Measurements from ENCODE around the gene ABI3BP. TPM values are rescaled to one million over a fixed set of nuclear protein-coding genes. Genes with fewer than 3 reads are reported as not detected.

Gene ABI3BP
- polyA plus RNA-seq, 3 donors: not detected

DNA sequence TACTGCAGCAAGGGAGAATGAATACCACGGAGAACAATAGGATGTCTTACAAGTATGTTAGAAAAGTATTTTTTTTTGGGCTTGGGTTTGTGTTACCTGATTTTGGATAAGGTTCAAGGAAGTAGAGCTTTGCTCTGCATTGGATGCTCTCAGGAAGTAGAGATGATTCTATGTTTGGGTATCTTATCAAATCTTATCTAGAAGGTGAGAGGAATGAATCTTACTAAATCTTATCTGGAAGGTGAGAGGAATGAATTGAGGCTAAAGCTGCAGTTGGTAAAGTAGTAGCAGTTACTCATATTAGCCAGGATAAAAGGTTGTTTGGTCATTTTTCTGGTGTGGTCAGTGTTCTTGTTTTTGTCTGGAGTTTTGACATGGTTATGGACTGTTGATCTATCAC is 266.5 kb downstream of the ABI3BP start:
- no peaks in the 10 kb centered on the region for H3K4me1 Mint-ChIP-seq
- H3K27ac ChIP-seq (ENCODE audit: low read depth in 1 of 2, low read length in 2 of 2): peak overlapping the region in 1 of 2 donors; percentile 10
- H3K4me1 ChIP-seq (ENCODE audit: control insufficient read depth in 1 of 2, insufficient read depth in 2 of 2, low read length in 2 of 2): no peaks in the 10 kb centered on the region
- peaks cover 32% of the 10 kb centered on the region for H3K79me2 ChIP-seq (ENCODE audit: insufficient read depth, low read length)
- H3K4me3 Mint-ChIP-seq: no peak overlapping the region
- TF ChIP-seq, protein P1, sequence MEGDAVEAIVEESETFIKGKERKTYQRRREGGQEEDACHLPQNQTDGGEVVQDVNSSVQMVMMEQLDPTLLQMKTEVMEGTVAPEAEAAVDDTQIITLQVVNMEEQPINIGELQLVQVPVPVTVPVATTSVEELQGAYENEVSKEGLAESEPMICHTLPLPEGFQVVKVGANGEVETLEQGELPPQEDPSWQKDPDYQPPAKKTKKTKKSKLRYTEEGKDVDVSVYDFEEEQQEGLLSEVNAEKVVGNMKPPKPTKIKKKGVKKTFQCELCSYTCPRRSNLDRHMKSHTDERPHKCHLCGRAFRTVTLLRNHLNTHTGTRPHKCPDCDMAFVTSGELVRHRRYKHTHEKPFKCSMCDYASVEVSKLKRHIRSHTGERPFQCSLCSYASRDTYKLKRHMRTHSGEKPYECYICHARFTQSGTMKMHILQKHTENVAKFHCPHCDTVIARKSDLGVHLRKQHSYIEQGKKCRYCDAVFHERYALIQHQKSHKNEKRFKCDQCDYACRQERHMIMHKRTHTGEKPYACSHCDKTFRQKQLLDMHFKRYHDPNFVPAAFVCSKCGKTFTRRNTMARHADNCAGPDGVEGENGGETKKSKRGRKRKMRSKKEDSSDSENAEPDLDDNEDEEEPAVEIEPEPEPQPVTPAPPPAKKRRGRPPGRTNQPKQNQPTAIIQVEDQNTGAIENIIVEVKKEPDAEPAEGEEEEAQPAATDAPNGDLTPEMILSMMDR (IDR thresholded peaks at IDR 0.05): no peak
- intact Hi-C loops (cut with micrococcal nuclease): no loop called here
- H3K9me3 ChIP-seq (replicated peaks in 1 of 2; ENCODE audit: control insufficient read depth in 1 of 2, insufficient read depth in 1 of 2, low read length in 2 of 2): no peaks in the 10 kb centered on the region
- H2AFZ ChIP-seq (ENCODE audit: insufficient read depth, low read depth, low read length, poor library complexity, severe bottlenecking): no peak overlapping the region
- peaks cover 70 to 82% of the 10 kb centered on the region in 2 donors for H3K36me3 Mint-ChIP-seq
- H3K27me3 Mint-ChIP-seq (ENCODE audit: low read depth in 3 of 3): no peaks in the 10 kb centered on the region
- H3K9me3 Mint-ChIP-seq: no peaks in the 10 kb centered on the region
- no peak overlapping the region for H3K4me2 ChIP-seq (replicated peaks; ENCODE audit: extremely low read depth, low read length, poor library complexity, severe bottlenecking)
- H3K27ac Mint-ChIP-seq: peak overlapping the region in 3 of 7 donors; percentile 37 to 64 (median 47)
- no peak overlapping the region for H3K4me3 ChIP-seq (replicated peaks in 1 of 3; ENCODE audit: low read depth in 2 of 3, low read length in 3 of 3)
- peaks cover 62 to 97% of the 10 kb centered on the region in 2 donors for H3K36me3 ChIP-seq (replicated peaks in 1 of 2; ENCODE audit: control insufficient read depth in 1 of 2, insufficient read depth in 2 of 2, low read length in 2 of 2)
- DNase-seq: no peak
- H4K20me1 ChIP-seq (ENCODE audit: insufficient read depth, low read length): peaks cover 41% of the 10 kb centered on the region
- no peaks in the 10 kb centered on the region for H3K27me3 ChIP-seq (ENCODE audit: control insufficient read depth in 2 of 2, insufficient read depth in 2 of 2, low read length in 2 of 2)
- no peak overlapping the region for H3K9ac ChIP-seq (ENCODE audit: insufficient read depth, low read length, poor library complexity, severe bottlenecking)
- WGBS (ENCODE audit: insufficient coverage): 100% methylated on average over 1 of the region's 1 CpG

DNA sequence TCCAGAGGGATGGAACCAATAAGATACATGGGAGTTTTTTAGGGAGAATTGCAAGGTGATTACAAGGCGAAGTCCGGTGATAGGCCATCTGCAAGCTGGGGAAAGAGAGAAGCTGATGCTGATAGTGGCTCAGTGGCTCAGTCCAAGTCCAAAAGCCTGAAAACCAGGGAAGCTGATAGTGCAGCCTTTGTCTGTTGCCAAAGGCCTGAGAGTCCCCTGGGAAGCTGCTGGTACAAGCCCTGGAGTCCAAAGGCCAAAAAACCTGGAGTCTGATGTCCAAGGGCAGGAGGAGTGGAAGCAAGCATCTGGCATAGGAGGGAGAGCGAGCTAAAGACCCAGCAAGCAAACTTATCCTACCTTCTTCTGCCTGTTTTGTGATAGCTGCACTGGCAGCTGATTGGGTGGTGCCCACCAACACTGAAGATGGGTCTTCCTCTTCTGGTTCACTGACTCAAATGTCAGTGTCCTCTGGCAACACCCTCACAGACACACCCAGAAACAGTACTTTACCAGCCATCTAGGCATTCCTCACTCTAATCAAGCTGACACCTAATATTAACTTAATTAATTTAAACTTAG is 267.2 kb downstream of the ABI3BP start:
- no peaks in the 10 kb centered on the region for H3K27me3 ChIP-seq (ENCODE audit: control insufficient read depth in 2 of 2, insufficient read depth in 2 of 2, low read length in 2 of 2)
- H3K27ac Mint-ChIP-seq: no peak overlapping the region
- DNase-seq: no peak
- peaks cover 29% of the 10 kb centered on the region for H3K79me2 ChIP-seq (ENCODE audit: insufficient read depth, low read length)
- H3K27ac ChIP-seq (ENCODE audit: low read depth in 1 of 2, low read length in 2 of 2): peak overlapping the region in 1 of 2 donors; percentile 27
- H3K36me3 Mint-ChIP-seq: peaks cover 72 to 84% of the 10 kb centered on the region in 2 donors
- H3K4me3 Mint-ChIP-seq: no peak overlapping the region
- TF ChIP-seq, protein P1 (IDR thresholded peaks at IDR 0.05): no peak
- no peaks in the 10 kb centered on the region for H3K27me3 Mint-ChIP-seq (ENCODE audit: low read depth in 3 of 3)
- no peak overlapping the region for H2AFZ ChIP-seq (ENCODE audit: insufficient read depth, low read depth, low read length, poor library complexity, severe bottlenecking)
- peaks cover 62 to 97% of the 10 kb centered on the region in 2 donors for H3K36me3 ChIP-seq (replicated peaks in 1 of 2; ENCODE audit: control insufficient read depth in 1 of 2, insufficient read depth in 2 of 2, low read length in 2 of 2)
- H3K9ac ChIP-seq (ENCODE audit: insufficient read depth, low read length, poor library complexity, severe bottlenecking): no peak overlapping the region
- peaks cover 40% of the 10 kb centered on the region for H4K20me1 ChIP-seq (ENCODE audit: insufficient read depth, low read length)
- H3K9me3 ChIP-seq (replicated peaks in 1 of 2; ENCODE audit: control insufficient read depth in 1 of 2, insufficient read depth in 1 of 2, low read length in 2 of 2): no peaks in the 10 kb centered on the region
- no peak overlapping the region for H3K4me2 ChIP-seq (replicated peaks; ENCODE audit: extremely low read depth, low read length, poor library complexity, severe bottlenecking)
- H3K9me3 Mint-ChIP-seq: no peaks in the 10 kb centered on the region
- H3K4me1 ChIP-seq (ENCODE audit: control insufficient read depth in 1 of 2, insufficient read depth in 2 of 2, low read length in 2 of 2): no peaks in the 10 kb centered on the region
- no peaks in the 10 kb centered on the region for H3K4me1 Mint-ChIP-seq
- intact Hi-C loops (cut with micrococcal nuclease): loop anchor here in 1 of 2 donors (2.0 kb wide), 1 partner anchor 29 kb away; no protein-coding TSS in a partner anchor
- H3K4me3 ChIP-seq (replicated peaks in 1 of 3; ENCODE audit: low read depth in 2 of 3, low read length in 3 of 3): no peak overlapping the region
- WGBS (ENCODE audit: insufficient coverage): 97% methylated on average over 3 of the region's 3 CpGs

All from CD14-positive monocyte (primary cell).